ENCODE data around the gene CBX2.

The CBX2 gene

GRCh38 chr17:79777894-79778503 is at the start of gene CBX2:
TSS of gene CBX2 (plus strand) at chr17:79778148. CDS start at chr17:79778236, 88 bp downstream.
- H3K27ac Mint-ChIP-seq: no peak within 1 kb of the TSS
- peak within 1 kb of the TSS; percentile 78 for H3K4me3 Mint-ChIP-seq
- no peaks in the 10 kb centered on the region for H3K9me3 Mint-ChIP-seq
- H3K4me1 Mint-ChIP-seq: peaks cover 6% of the 10 kb centered on the region
- ATAC-seq (peak; percentile 79), DNase-seq (ENCODE audit: low spot score in 2 of 2) (peak; percentile 67 to 85)
- peaks cover 7% of the 10 kb centered on the region for H3K36me3 Mint-ChIP-seq

- peaks cover 6% of the 10 kb centered on the region for H3K36me3 Mint-ChIP-seq
- H3K27ac Mint-ChIP-seq: peak overlapping the region; percentile 74
- peaks cover 50% of the 10 kb centered on the region for H3K4me1 Mint-ChIP-seq
- H3K4me3 Mint-ChIP-seq: peak overlapping the region; percentile 60
- peak; percentile 63 to 88 for DNase-seq (ENCODE audit: low spot score in 2 of 2)
- H3K9me3 Mint-ChIP-seq: no peaks in the 10 kb centered on the region
- peak; percentile 76 for ATAC-seq
Measured at GRCh38 chr17:79728169-79728907, 49.6 kb upstream of the CBX2 start.

- ATAC-seq: no peak
- no peak overlapping the region for H3K27ac Mint-ChIP-seq
- H3K9me3 Mint-ChIP-seq: no peaks in the 10 kb centered on the region
- H3K36me3 Mint-ChIP-seq: peaks cover 6% of the 10 kb centered on the region
- peak overlapping the region; percentile 60 for H3K4me3 Mint-ChIP-seq
- peaks cover 54% of the 10 kb centered on the region for H3K4me1 Mint-ChIP-seq
- DNase-seq (ENCODE audit: low spot score in 2 of 2): no peak
Measured at GRCh38 chr17:79728908-79729471, 49.0 kb upstream of the CBX2 start.

- DNase-seq (ENCODE audit: low spot score in 2 of 2) (no peak), ATAC-seq (no peak)
- Mint-ChIP-seq H3K4me1 (peaks cover 54% of the 10 kb centered on the region), H3K9me3 (no peaks in the 10 kb centered on the region), H3K36me3 (peaks cover 6% of the 10 kb centered on the region), H3K27ac (peak overlapping the region; percentile 5), H3K4me3 (peak overlapping the region; percentile 2)
Measured at GRCh38 chr17:79729761-79730160, 48.2 kb upstream of the CBX2 start.

- peak overlapping the region; percentile 5 for H3K27ac Mint-ChIP-seq
- no peaks in the 10 kb centered on the region for H3K9me3 Mint-ChIP-seq
- ATAC-seq: no peak
Measured at GRCh38 chr17:79730437-79730768, 47.5 kb upstream of the CBX2 start.

GRCh38 chr17:79730769-79731483 is 47.0 kb upstream of the CBX2 start, which contains the start of gene ENPP7:
TSS of gene ENPP7 (plus strand) at chr17:79730943. CDS start at chr17:79731140, 197 bp downstream.
- ATAC-seq (no peak), DNase-seq (ENCODE audit: low spot score in 2 of 2) (no peak)
- Mint-ChIP-seq H3K4me1 (peaks cover 54% of the 10 kb centered on the region), H3K9me3 (no peaks in the 10 kb centered on the region), H3K36me3 (peaks cover 6% of the 10 kb centered on the region), H3K27ac (peak within 1 kb of the TSS; percentile 5), H3K4me3 (peak within 1 kb of the TSS; percentile 96)

More at GRCh38 chr17:79730437-79730768, 47.5 kb upstream of the CBX2 start:
- H3K4me1 Mint-ChIP-seq: peaks cover 54% of the 10 kb centered on the region
- H3K36me3 Mint-ChIP-seq: peaks cover 6% of the 10 kb centered on the region
- H3K4me3 Mint-ChIP-seq: peak overlapping the region; percentile 2
- no peak for DNase-seq (ENCODE audit: low spot score in 2 of 2)

- DNase-seq (ENCODE audit: low spot score in 2 of 2): no peak
- peaks cover 6% of the 10 kb centered on the region for H3K36me3 Mint-ChIP-seq
- H3K9me3 Mint-ChIP-seq: no peaks in the 10 kb centered on the region
- peaks cover 54% of the 10 kb centered on the region for H3K4me1 Mint-ChIP-seq
- H3K27ac Mint-ChIP-seq: peak overlapping the region; percentile 97
- peak overlapping the region; percentile 96 for H3K4me3 Mint-ChIP-seq
- ATAC-seq: no peak
Measured at GRCh38 chr17:79732254-79732653, 45.7 kb upstream of the CBX2 start.

GRCh38 chr17:79732804-79733691 is 44.9 kb upstream of the CBX2 start:
- Mint-ChIP-seq H3K27ac (peak overlapping the region; percentile 97), H3K9me3 (no peaks in the 10 kb centered on the region), H3K4me1 (peaks cover 48% of the 10 kb centered on the region), H3K36me3 (peaks cover 6% of the 10 kb centered on the region), H3K4me3 (peak overlapping the region; percentile 96)
- no peak for DNase-seq (ENCODE audit: low spot score in 2 of 2)
- ATAC-seq: peak; percentile 75

GRCh38 chr17:79733692-79734070 is 44.3 kb upstream of the CBX2 start:
- no peak for ATAC-seq
- H3K27ac Mint-ChIP-seq: peak overlapping the region; percentile 97

GRCh38 chr17:79735096-79735495 is 42.9 kb upstream of the CBX2 start:
- peaks cover 40% of the 10 kb centered on the region for H3K4me1 Mint-ChIP-seq

More at GRCh38 chr17:79733692-79734070, 44.3 kb upstream of the CBX2 start:
- no peak for DNase-seq (ENCODE audit: low spot score in 2 of 2)
- Mint-ChIP-seq H3K4me1 (peaks cover 45% of the 10 kb centered on the region), H3K9me3 (no peaks in the 10 kb centered on the region), H3K36me3 (peaks cover 6% of the 10 kb centered on the region), H3K4me3 (peak overlapping the region; percentile 96)

GRCh38 chr17:79737046-79737921 is 40.7 kb upstream of the CBX2 start:
- Mint-ChIP-seq H3K9me3 (no peaks in the 10 kb centered on the region), H3K27ac (no peak overlapping the region), H3K36me3 (peaks cover 6% of the 10 kb centered on the region), H3K4me1 (peaks cover 23% of the 10 kb centered on the region), H3K4me3 (no peak overlapping the region)
- no peak for DNase-seq (ENCODE audit: low spot score in 2 of 2)
- ATAC-seq: no peak

More at GRCh38 chr17:79735096-79735495, 42.9 kb upstream of the CBX2 start:
- no peaks in the 10 kb centered on the region for H3K9me3 Mint-ChIP-seq
- DNase-seq (ENCODE audit: low spot score in 2 of 2) (no peak), ATAC-seq (no peak)
- no peak overlapping the region for H3K4me3 Mint-ChIP-seq
- no peak overlapping the region for H3K27ac Mint-ChIP-seq
- peaks cover 6% of the 10 kb centered on the region for H3K36me3 Mint-ChIP-seq

- ATAC-seq (no peak), DNase-seq (ENCODE audit: low spot score in 2 of 2) (no peak)
- H3K4me1 Mint-ChIP-seq: peaks cover 16% of the 10 kb centered on the region
- H3K36me3 Mint-ChIP-seq: peaks cover 2% of the 10 kb centered on the region
- no peak overlapping the region for H3K4me3 Mint-ChIP-seq
- no peak overlapping the region for H3K27ac Mint-ChIP-seq
- no peaks in the 10 kb centered on the region for H3K9me3 Mint-ChIP-seq
Measured at GRCh38 chr17:79737922-79738578, 39.9 kb upstream of the CBX2 start.

- ATAC-seq (no peak), DNase-seq (ENCODE audit: low spot score in 2 of 2) (no peak)
- Mint-ChIP-seq H3K4me1 (peaks cover 10% of the 10 kb centered on the region), H3K9me3 (no peaks in the 10 kb centered on the region), H3K27ac (no peak overlapping the region), H3K36me3 (no peaks in the 10 kb centered on the region), H3K4me3 (no peak overlapping the region)
Measured at GRCh38 chr17:79738643-79739042, 39.3 kb upstream of the CBX2 start.

Measured in stimulated activated effector memory CD8-positive, alpha-beta T cell treated with anti-CD3 and anti-CD28 coated beads, Interleukin-12 subunit alpha, Interleukin-12 subunit beta, amount 100 ng/mL, for 72 hours (primary cell).